ENCODE measurements around the gene SRGAP2C. TPM values are rescaled to one million over a fixed set of nuclear protein-coding genes. Genes with fewer than 3 reads are reported as not detected.
"Not testable (repeated sequence)": the region's sequence is repeated elsewhere in the genome, so short reads cannot be mapped to it uniquely, and the experiment has no call there.

Gene SRGAP2C
- total RNA-seq, 1 donor from 2014 or later, result 48.2 TPM

GRCh38 chr1:121408354-121408753 is 223.6 kb downstream of the SRGAP2C start:
- H3K27me3 Mint-ChIP-seq (ENCODE audit: low read depth), result no peaks in the 10 kb centered on the region
- H3K4me1 Mint-ChIP-seq, result no peaks in the 10 kb centered on the region
- TF ChIP-seq CTCF (conservative IDR thresholded peaks at IDR 0.05), result no peak
- peaks cover 6% of the 10 kb centered on the region for H3K9me3 Mint-ChIP-seq
- DNase-seq (ENCODE audit: low read depth, low spot score), result no peak
- no peak overlapping the region for H3K4me3 Mint-ChIP-seq
- H3K27ac Mint-ChIP-seq (ENCODE audit: unreplicated experiment), result no peak overlapping the region
- peaks cover 7% of the 10 kb centered on the region for H3K36me3 Mint-ChIP-seq (ENCODE audit: low read depth)

- peaks cover 3% of the 10 kb centered on the region for H3K9me3 Mint-ChIP-seq
- H3K36me3 Mint-ChIP-seq (ENCODE audit: low read depth), result peaks cover 1% of the 10 kb centered on the region
- H3K27ac Mint-ChIP-seq (ENCODE audit: unreplicated experiment), result no peak overlapping the region
- no peak for DNase-seq (ENCODE audit: low read depth, low spot score)
- no peaks in the 10 kb centered on the region for H3K27me3 Mint-ChIP-seq (ENCODE audit: low read depth)
- TF ChIP-seq CTCF (conservative IDR thresholded peaks at IDR 0.05), result no peak
- no peak overlapping the region for H3K4me3 Mint-ChIP-seq
- H3K4me1 Mint-ChIP-seq, result peaks cover 9% of the 10 kb centered on the region
These were observed 229.0 kb downstream of the SRGAP2C start for GRCh38 chr1:121413821-121414220.

GRCh38 chr1:121414905-121415304 is 230.1 kb downstream of the SRGAP2C start:
- no peaks in the 10 kb centered on the region for H3K27me3 Mint-ChIP-seq (ENCODE audit: low read depth)
- H3K4me3 Mint-ChIP-seq, result no peak overlapping the region
- no peak for TF ChIP-seq CTCF (conservative IDR thresholded peaks at IDR 0.05)
- no peak for DNase-seq (ENCODE audit: low read depth, low spot score)
- H3K4me1 Mint-ChIP-seq, result peaks cover 13% of the 10 kb centered on the region
- H3K36me3 Mint-ChIP-seq (ENCODE audit: low read depth), result no peaks in the 10 kb centered on the region
- no peak overlapping the region for H3K27ac Mint-ChIP-seq (ENCODE audit: unreplicated experiment)
- no peaks in the 10 kb centered on the region for H3K9me3 Mint-ChIP-seq

GRCh38 chr1:121417325-121417923 is 232.6 kb downstream of the SRGAP2C start:
- Mint-ChIP-seq H3K4me3 (no peak overlapping the region), H3K27ac (ENCODE audit: unreplicated experiment) (no peak overlapping the region), H3K27me3 (ENCODE audit: low read depth) (no peaks in the 10 kb centered on the region), H3K4me1 (peaks cover 13% of the 10 kb centered on the region), H3K9me3 (no peaks in the 10 kb centered on the region), H3K36me3 (ENCODE audit: low read depth) (no peaks in the 10 kb centered on the region)
- TF ChIP-seq CTCF (conservative IDR thresholded peaks at IDR 0.05), result no peak
- DNase-seq (ENCODE audit: low read depth, low spot score), result no peak

GRCh38 chr1:121418369-121419049 is 233.7 kb downstream of the SRGAP2C start:
- Mint-ChIP-seq H3K4me1 (peaks cover 13% of the 10 kb centered on the region), H3K27ac (ENCODE audit: unreplicated experiment) (no peak overlapping the region), H3K36me3 (ENCODE audit: low read depth) (no peaks in the 10 kb centered on the region), H3K9me3 (no peaks in the 10 kb centered on the region), H3K4me3 (no peak overlapping the region), H3K27me3 (ENCODE audit: low read depth) (no peaks in the 10 kb centered on the region)
- TF ChIP-seq CTCF (conservative IDR thresholded peaks at IDR 0.05), result no peak
- DNase-seq (ENCODE audit: low read depth, low spot score), result no peak

GRCh38 chr1:121419050-121419615 is 234.4 kb downstream of the SRGAP2C start:
- not testable (repeated sequence) for H3K9me3 Mint-ChIP-seq; H3K4me3 Mint-ChIP-seq; DNase-seq (ENCODE audit: low read depth, low spot score); H3K27ac Mint-ChIP-seq (ENCODE audit: unreplicated experiment); H3K36me3 Mint-ChIP-seq (ENCODE audit: low read depth); H3K27me3 Mint-ChIP-seq (ENCODE audit: low read depth)
- peaks cover 13% of the 10 kb centered on the region for H3K4me1 Mint-ChIP-seq

- H3K27me3 Mint-ChIP-seq (ENCODE audit: low read depth); H3K4me1 Mint-ChIP-seq; H3K36me3 Mint-ChIP-seq (ENCODE audit: low read depth); H3K4me3 Mint-ChIP-seq; H3K9me3 Mint-ChIP-seq; DNase-seq (ENCODE audit: low read depth, low spot score); H3K27ac Mint-ChIP-seq (ENCODE audit: unreplicated experiment): not testable (repeated sequence)
These were observed 236.7 kb downstream of the SRGAP2C start for GRCh38 chr1:121421490-121421889.

- not testable (repeated sequence) for H3K36me3 Mint-ChIP-seq (ENCODE audit: low read depth); H3K4me3 Mint-ChIP-seq; H3K4me1 Mint-ChIP-seq; H3K27me3 Mint-ChIP-seq (ENCODE audit: low read depth); DNase-seq (ENCODE audit: low read depth, low spot score); H3K9me3 Mint-ChIP-seq; H3K27ac Mint-ChIP-seq (ENCODE audit: unreplicated experiment)
These were observed 239.2 kb downstream of the SRGAP2C start for GRCh38 chr1:121423956-121424355.

Data from neural crest cell (in vitro differentiated cells).